Esophagus muscularis mucosa (tissue), 4 donors: ENCODE measurements around the gene CAMK1. TPM values are rescaled to one million over a fixed set of nuclear protein-coding genes. Genes with fewer than 3 reads are reported as not detected.

Experiments
- DNase-seq: peaks from one replicate; pipeline ENCODE4 v3.0.0-alpha.2; 2017; ENCODE audit errors: extremely low spot score
- H3K27ac ChIP-seq, 4 donors: fragments of 200-600 bp; sonication (generic); replicated peaks in 1 of 4; 1 replicate in 3 of 4; 2 replicates in 1 of 4; pipeline ENCODE4 v1.5.1; 2016 to 2019; ENCODE audit warnings: mild to moderate bottlenecking in 1 of 4
- H3K27me3 ChIP-seq, 4 donors: fragments of 200-600 bp; sonication (generic); one replicate each; pipeline versions ENCODE4 v1.5.1 to v1.6.0; 2016 to 2019
- H3K36me3 ChIP-seq, 4 donors: fragments of 200-600 bp; sonication (generic); one replicate each; pipeline ENCODE4 v1.5.1; 2016 to 2019
- H3K4me1 ChIP-seq, 4 donors: fragments of 200-600 bp; sonication (generic); one replicate each; pipeline ENCODE4 v1.5.1; 2016 to 2019
- H3K4me3 ChIP-seq, 4 donors: fragments of 200-600 bp; sonication (generic); 1 replicate in 2 of 4; 2 replicates in 2 of 4; pipeline ENCODE4 v1.5.1; 2016 to 2019; ENCODE audit warnings: mild to moderate bottlenecking in 4 of 4, moderate library complexity in 1 of 4
- H3K9me3 ChIP-seq, 4 donors: fragments of 200-600 bp; sonication (generic); 1 replicate in 3 of 4; 2 replicates in 1 of 4; pipeline ENCODE4 v1.5.1; 2016 to 2019
- EP300 ChIP-seq: sonication (generic); formaldehyde crosslinking; IDR thresholded peaks from one replicate; pipeline ENCODE4 v1.6.1; 2017; ENCODE audit warnings: antibody characterized with exemption
- POLR2A ChIP-seq: fragments of 450-650 bp; IDR thresholded peaks from one replicate; pipeline ENCODE4 v1.6.1; 2017; ENCODE audit warnings: antibody characterized with exemption, moderate library complexity, mild to moderate bottlenecking, low read depth
- POLR2AphosphoS5 ChIP-seq, 2 donors: sonication (generic); formaldehyde crosslinking; IDR thresholded peaks; one replicate each; pipeline ENCODE4 v1.6.1; 2017; ENCODE audit warnings: antibody characterized with exemption in 2 of 2
- WGBS: methylation state at CpG from one replicate; pipeline ENCODE4 v1.1.5; 2018; 5-methylcytosine and 5-hydroxymethylcytosine counted together
- intact Hi-C: fragments of 100-400 bp; cut with DNase I; formaldehyde crosslinking; loops from one replicate; pipeline ENCODE4 v1.15.1; 2023
- total RNA-seq, 4 donors: library from RNA; depleted of rRNA; stranded (reverse); fragments of >200 nt; gene quantifications; one replicate each; pipeline versions ENCODE4 v1.1.0 to v1.2.1, GENCODE V29; 2016
- TF ChIP-seq, protein P1 (sequence below), 3 experiments: fragments of 200-600 bp in 2 of 3; fragments of 450-650 bp in 1 of 3; sonication (generic) in 2 of 3; IDR thresholded peaks; one replicate each; pipeline ENCODE4 v1.5.1; 2017 to 2019; ENCODE audit warnings: antibody characterized with exemption in 3 of 3, mild to moderate bottlenecking in 2 of 3, moderate library complexity in 1 of 3

The CAMK1 gene
- total RNA-seq, 4 donors from 2014 or later = 53.6 to 78.9 (median 70.2) TPM

- H3K36me3 ChIP-seq = peaks cover 42 to 77% (median 64%) of the 10 kb centered on the region in 4 donors
- no peaks in the 10 kb centered on the region for H3K27me3 ChIP-seq
- no peak overlapping the region for H3K4me3 ChIP-seq
- 50% methylated on average over 1 of the region's 1 CpG for WGBS
- H3K4me1 ChIP-seq = peaks cover 3 to 26% (median 10%) of the 10 kb centered on the region in 4 donors
- no peaks in the 10 kb centered on the region for H3K9me3 ChIP-seq
- intact Hi-C loops = no loop called here
- H3K27ac ChIP-seq = no peak overlapping the region
- DNase-seq = no peak
- TF ChIP-seq EP300 (no peak), POLR2A (no peak), POLR2AphosphoS5 (IDR thresholded peaks at IDR 0.05) (no peak)
- TF ChIP-seq, protein P1, sequence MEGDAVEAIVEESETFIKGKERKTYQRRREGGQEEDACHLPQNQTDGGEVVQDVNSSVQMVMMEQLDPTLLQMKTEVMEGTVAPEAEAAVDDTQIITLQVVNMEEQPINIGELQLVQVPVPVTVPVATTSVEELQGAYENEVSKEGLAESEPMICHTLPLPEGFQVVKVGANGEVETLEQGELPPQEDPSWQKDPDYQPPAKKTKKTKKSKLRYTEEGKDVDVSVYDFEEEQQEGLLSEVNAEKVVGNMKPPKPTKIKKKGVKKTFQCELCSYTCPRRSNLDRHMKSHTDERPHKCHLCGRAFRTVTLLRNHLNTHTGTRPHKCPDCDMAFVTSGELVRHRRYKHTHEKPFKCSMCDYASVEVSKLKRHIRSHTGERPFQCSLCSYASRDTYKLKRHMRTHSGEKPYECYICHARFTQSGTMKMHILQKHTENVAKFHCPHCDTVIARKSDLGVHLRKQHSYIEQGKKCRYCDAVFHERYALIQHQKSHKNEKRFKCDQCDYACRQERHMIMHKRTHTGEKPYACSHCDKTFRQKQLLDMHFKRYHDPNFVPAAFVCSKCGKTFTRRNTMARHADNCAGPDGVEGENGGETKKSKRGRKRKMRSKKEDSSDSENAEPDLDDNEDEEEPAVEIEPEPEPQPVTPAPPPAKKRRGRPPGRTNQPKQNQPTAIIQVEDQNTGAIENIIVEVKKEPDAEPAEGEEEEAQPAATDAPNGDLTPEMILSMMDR (IDR thresholded peaks at IDR 0.05) = no peak
Observed at GRCh38 chr3:9781551-9781950, 11.8 kb upstream of the CAMK1 start.

DNA sequence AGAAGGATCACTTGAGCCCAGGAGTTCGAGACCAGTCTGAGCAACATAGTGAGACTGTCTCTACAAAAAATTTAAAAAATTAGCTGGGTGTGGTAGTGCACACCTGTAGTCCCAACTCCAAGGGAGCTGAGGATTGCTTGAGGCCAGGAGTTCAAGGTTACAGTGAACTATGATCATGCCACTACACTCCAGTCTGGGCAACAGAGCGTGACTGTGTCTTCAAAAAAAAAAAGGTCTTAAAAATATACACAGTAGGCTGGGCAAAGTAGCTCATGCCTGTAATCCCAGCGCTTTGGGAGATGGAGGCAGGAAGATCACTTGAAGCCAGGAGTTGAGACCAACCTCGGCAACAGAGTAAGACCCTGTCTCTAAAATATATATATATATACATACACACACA lies 11.2 kb upstream of the CAMK1 start:
- H3K4me1 ChIP-seq = peaks cover 3 to 26% (median 10%) of the 10 kb centered on the region in 4 donors
- H3K36me3 ChIP-seq = peaks cover 42 to 71% (median 60%) of the 10 kb centered on the region in 4 donors
- no peak overlapping the region for H3K27ac ChIP-seq
- no peaks in the 10 kb centered on the region for H3K27me3 ChIP-seq
- no peak overlapping the region for H3K4me3 ChIP-seq
- no peak for TF ChIP-seq POLR2A
- TF ChIP-seq POLR2AphosphoS5 (IDR thresholded peaks at IDR 0.05) = no peak
- no peaks in the 10 kb centered on the region for H3K9me3 ChIP-seq
- intact Hi-C loops = no loop called here
- no peak for DNase-seq
- 91% methylated on average over 4 of the region's 4 CpGs for WGBS

DNA sequence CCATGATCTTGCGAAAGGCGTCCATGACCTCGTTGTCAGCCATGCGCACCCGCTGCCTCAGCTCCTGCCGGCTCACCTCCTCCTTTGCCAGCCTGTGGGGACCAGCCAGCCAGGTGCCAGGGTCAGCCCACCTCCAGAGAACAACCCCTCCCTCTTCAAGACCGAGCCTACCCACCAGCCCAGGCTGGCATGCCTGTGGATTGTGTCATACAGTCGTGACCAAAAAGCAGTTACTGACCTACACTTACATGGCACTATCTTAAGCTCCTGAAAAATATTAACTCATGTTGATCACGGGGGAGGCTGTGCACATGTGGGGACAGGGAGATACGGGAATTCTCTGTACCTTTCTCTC lies 10.7 kb upstream of the CAMK1 start:
- Histone ChIP-seq H3K27me3 (no peaks in the 10 kb centered on the region), H3K9me3 (no peaks in the 10 kb centered on the region), H3K36me3 (peaks cover 38 to 66% (median 57%) of the 10 kb centered on the region in 4 donors), H3K4me1 (peaks cover 3 to 26% (median 10%) of the 10 kb centered on the region in 4 donors), H3K27ac (peak overlapping the region in 2 of 4 donors; percentile 29 to 53), H3K4me3 (no peak overlapping the region)
- intact Hi-C loops = no loop called here
- no peak for TF ChIP-seq POLR2AphosphoS5 (IDR thresholded peaks at IDR 0.05)
- TF ChIP-seq, protein P1 (IDR thresholded peaks at IDR 0.05) = no peak
- no peak for TF ChIP-seq POLR2A
- WGBS = 89% methylated on average over 10 of the region's 10 CpGs
- DNase-seq = no peak

DNA sequence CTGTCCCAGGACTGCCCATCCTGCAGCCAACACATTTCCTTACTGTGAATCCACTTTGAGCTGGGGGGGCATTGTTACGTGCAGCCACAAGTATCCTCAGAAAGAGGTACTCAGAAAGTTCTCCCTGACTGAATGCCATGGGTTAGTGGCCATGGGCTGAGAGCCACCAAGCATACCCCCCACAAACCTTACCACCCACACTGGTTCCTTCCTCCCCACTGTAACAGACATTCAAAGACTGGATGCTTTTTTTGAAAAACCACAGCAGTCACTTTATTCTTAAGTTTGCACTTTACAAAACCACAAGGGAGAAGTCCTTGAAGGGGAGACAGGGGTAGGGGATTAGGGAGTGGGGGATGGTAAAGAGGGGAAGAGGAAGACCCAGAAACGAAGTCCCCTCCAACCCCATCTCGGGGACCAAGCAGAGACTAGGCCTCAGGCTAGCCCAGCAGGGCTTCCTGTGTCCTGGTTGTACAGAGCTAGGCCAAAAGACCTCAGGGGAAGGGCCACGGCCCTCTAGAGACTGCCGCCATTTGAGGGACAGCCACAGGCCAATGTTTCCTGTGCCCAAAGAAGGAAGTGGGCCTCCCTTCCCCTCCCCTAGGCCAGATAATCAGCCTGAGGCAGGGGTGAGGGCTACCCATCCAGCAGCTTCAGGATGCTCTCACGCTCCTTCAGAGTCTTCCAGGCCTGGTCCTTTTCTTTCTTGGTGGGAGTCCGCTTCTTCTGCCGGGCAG lies 10.1 kb upstream of the CAMK1 start:
- H3K4me3 ChIP-seq = no peak overlapping the region
- peak overlapping the region in 2 of 4 donors; percentile 29 to 53 for H3K27ac ChIP-seq
- H3K9me3 ChIP-seq = no peaks in the 10 kb centered on the region
- WGBS = 91% methylated on average over 5 of the region's 8 CpGs
- H3K4me1 ChIP-seq = peaks cover 3 to 26% (median 10%) of the 10 kb centered on the region in 4 donors
- intact Hi-C loops = no loop called here
- DNase-seq = no peak
- no peak for TF ChIP-seq EP300
- no peak for TF ChIP-seq POLR2A
- no peak for TF ChIP-seq POLR2AphosphoS5 (IDR thresholded peaks at IDR 0.05)
- TF ChIP-seq, protein P1 (IDR thresholded peaks at IDR 0.05) = no peak
- H3K27me3 ChIP-seq = no peaks in the 10 kb centered on the region
- H3K36me3 ChIP-seq = peaks cover 32 to 60% (median 52%) of the 10 kb centered on the region in 4 donors

GRCh38 chr3:9779075-9779593 lies 9.4 kb upstream of the CAMK1 start:
- Histone ChIP-seq H3K4me3 (no peak overlapping the region), H3K27me3 (no peaks in the 10 kb centered on the region), H3K27ac (no peak overlapping the region), H3K9me3 (no peaks in the 10 kb centered on the region), H3K4me1 (peaks cover 3 to 26% (median 10%) of the 10 kb centered on the region in 4 donors), H3K36me3 (peaks cover 26 to 53% (median 45%) of the 10 kb centered on the region in 4 donors)
- DNase-seq = no peak
- intact Hi-C loops = no loop called here
- TF ChIP-seq POLR2AphosphoS5 (IDR thresholded peaks at IDR 0.05) (no peak), EP300 (no peak), POLR2A (no peak)
- TF ChIP-seq, protein P1 (IDR thresholded peaks at IDR 0.05) = no peak
- 86% methylated on average over 5 of the region's 6 CpGs for WGBS
